ENCODE measurements around the gene ARHGAP1.

ARHGAP1 gene

GRCh38 chr11:46635557-46636139 is 64.8 kb downstream of the ARHGAP1 start:
- DNase-seq, result no peak

- no peak for DNase-seq
Measured at GRCh38 chr11:46633291-46634217, 66.9 kb downstream of the ARHGAP1 start.

- DNase-seq, result no peak
Measured at GRCh38 chr11:46632502-46632901, 67.9 kb downstream of the ARHGAP1 start.

GRCh38 chr11:46631676-46632075 is 68.7 kb downstream of the ARHGAP1 start:
- no peak for DNase-seq

- DNase-seq, result no peak
Measured at GRCh38 chr11:46630237-46630636, 70.2 kb downstream of the ARHGAP1 start.

GRCh38 chr11:46628961-46629360 is 71.5 kb downstream of the ARHGAP1 start:
- DNase-seq, result no peak
